Astrocyte of the hippocampus (primary cell): ENCODE data around the gene TOGARAM2.
"Not testable (repeated sequence)": the region's sequence is repeated elsewhere in the genome, so short reads cannot be mapped to it uniquely, and the experiment has no call there.

Source experiments
- DNase-seq: peaks from one replicate; pipeline ENCODE4 v3.0.0; 2011; ENCODE audit warnings: low read depth, low spot score

TOGARAM2 gene

GRCh38 chr2:29072251-29072650 is 91.2 kb downstream of the TOGARAM2 start:
- no peak for DNase-seq

- DNase-seq = no peak
Observed at GRCh38 chr2:29072971-29073725, 92.0 kb downstream of the TOGARAM2 start.

GRCh38 chr2:29073933-29074332 is 92.8 kb downstream of the TOGARAM2 start:
- no peak for DNase-seq

GRCh38 chr2:29074411-29074810 is 93.3 kb downstream of the TOGARAM2 start, which contains the start of gene PCARE:
Gene PCARE, minus strand, starts transcription at chr2:29074523. Its CDS starts 262 bp downstream, at chr2:29074261.
- no peak for DNase-seq

DNA sequence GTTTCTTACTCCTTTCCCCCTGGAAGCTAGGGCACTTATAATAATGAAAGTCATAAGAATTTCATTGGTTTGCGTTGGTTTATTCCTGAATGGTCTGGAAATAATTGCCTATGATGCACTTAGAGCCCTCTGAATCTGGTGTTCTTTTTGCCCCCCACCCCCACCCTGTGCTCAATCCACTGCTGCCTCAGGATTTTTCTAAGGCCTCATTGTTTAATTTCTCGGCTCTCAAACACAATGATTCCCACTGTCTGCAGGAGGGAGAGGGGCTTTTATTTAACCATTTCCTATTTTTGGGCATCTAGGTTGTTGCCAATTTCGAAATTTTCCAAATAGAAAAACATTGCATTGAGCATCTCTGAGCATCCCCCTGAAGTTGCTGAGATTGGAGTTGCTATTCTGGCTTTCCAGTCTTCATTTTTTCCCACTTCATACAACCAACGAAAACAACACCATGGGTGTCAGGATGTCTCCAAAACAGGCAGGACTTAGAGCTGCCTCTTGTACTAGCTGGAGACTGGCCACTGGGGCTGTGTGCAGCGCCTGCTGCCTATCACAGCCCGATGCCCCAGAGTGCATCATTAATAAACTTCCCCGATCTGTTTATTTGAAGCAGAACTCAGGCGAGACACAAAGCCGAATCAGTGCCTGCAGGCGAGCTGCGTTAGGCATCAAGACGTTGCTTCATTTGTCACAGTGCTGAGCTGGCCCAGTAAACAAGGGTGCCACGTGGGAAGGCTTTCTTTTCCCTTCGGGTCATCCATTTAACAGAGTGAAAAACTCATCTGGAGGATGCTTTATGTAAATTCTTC is 95.0 kb downstream of the TOGARAM2 start:
- peak; percentile 38 for DNase-seq

DNA sequence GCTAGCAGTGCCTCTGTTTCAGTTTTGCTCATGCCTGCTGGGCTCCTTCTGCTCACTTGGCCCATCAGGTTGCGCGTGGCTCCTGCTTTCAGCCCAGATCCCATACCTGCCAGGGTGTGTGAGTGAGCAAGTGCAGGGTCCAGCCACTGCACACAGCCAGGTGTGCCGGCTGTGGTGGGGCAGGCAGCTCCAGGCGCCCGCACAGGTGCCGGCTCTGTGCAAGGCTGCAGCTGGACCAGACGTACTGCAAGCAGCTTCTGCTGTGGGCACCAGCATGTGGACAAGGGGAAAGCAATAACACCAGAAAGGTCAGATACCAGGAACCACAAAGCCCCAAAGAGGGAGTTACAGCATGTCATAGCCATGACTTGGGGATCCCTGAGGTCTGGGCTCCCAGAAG is 98.8 kb downstream of the TOGARAM2 start:
- no peak for DNase-seq

DNA sequence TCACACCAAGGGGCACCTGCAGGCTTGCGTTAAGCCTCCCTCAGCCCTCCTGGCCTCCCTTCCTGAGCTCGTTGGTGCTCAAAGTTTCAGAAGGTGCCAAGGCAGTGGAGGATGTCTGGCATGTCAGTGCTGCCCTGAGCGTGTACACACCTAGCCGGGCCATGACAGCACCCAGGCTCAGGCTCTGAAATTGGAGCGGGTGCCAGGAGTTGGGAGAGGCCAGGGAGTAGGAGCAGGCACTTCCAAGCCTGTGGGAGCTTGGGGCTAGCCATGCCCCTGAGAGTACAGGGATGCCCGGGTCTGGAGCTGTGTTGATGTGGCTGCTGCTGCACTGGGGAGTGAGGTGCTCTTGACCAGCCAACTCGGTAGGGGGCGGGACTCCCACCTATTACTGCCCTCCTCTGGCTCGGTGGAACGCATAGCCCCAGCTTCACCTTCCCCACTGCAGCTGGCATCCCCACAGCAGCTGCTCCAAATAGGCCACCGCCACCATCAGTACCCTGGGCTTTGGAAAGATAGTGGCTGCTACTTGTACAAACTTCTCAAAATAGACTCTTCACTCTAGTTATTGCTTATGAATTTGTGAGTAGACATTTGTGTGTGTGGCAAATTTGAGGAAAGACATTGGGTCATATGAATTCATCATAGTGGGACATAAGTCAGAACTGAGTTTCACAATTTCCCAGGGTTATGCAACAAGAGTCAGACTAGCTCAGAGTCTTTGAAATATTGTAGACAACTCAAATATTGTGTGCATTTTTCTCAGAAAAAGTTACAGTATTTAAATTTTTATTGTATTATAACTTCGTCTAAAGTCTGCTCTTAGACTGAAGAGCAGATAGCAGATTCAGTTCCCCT is 100.0 kb downstream of the TOGARAM2 start:
- no peak for DNase-seq

DNA sequence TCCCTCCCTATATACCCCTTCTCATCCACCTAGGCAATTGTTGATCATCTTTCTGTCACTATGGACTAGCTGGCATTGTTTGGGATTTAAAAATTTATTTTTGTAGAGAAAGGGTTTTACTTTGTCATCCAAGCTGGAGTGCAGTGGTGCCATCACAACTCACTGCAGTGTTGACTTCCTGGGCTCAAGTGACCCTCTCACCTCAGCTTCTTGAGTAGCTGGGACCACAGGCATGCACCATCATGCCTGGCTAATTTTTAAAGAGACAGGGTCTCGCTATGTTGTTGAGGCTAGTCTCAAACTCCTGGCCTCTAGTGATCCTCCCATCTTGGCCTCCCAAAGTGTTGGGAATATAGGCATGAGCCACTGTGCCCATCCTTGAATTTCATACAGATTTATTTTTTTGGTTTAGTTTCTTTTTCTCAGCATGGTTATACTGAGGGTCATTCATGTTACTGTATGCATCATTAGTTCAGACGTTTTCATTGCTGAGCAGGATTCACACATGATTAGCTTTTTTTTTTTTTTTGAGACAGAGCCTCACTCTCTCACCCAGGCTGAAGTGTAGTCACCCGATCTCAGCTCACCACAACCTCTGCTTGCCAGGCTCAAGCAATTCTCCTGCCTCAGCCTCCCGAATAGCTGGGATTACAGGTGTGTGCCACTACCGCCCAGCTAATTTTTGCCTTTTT is 101.9 kb downstream of the TOGARAM2 start:
- DNase-seq = no peak

DNA sequence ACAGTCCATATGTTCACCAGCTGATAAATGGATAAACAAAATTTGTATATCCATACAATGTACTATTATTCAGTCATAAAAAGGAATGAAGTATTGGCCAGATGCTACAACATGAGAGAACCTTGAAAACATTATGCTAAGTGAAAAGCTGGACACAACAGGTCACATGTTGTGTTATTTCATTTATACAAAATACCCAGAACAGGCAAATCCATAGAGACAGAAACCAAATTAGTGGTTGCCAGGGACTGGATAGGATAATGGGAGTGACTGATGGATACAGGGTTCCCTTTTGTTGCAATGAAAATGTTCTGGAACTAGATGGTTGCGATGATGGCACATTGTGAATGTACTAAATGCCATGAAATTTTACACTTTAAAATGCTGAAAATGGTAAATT is 103.5 kb downstream of the TOGARAM2 start:
- no peak for DNase-seq

DNA sequence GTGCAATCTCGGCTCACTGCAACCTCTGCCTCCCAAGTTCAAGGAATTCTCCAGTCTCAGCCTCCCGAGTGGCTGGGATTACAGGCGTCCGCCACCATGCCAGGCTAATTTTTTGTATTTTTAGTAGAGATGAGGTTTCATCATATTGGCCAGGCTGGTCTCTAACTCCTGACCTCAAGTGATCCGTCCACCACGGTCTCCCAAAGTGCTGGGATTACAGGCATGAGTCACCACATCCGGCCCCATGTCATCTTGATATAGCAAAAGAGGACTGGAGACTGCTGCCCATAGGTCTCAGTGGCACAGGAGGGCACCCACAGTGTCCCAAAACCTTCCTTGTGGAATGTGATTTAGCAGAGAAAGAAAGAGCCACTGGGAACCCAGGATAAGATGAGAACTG is 109.2 kb downstream of the TOGARAM2 start:
- DNase-seq = not testable (repeated sequence)

- DNase-seq = no peak
Observed at GRCh38 chr2:29096969-29097368, 115.9 kb downstream of the TOGARAM2 start.

GRCh38 chr2:29097569-29097968 is 116.5 kb downstream of the TOGARAM2 start:
- no peak for DNase-seq

- no peak for DNase-seq
Observed at GRCh38 chr2:29100564-29100963, 119.5 kb downstream of the TOGARAM2 start.
